ENCODE measurements around the gene TRIAP1. TPM values are rescaled to one million over a fixed set of nuclear protein-coding genes. Genes with fewer than 3 reads are reported as not detected.

Gene TRIAP1
- polyA plus RNA-seq, 1 of the 3 experiments (the other 2 are of a cell fraction): 34.1 TPM

DNA sequence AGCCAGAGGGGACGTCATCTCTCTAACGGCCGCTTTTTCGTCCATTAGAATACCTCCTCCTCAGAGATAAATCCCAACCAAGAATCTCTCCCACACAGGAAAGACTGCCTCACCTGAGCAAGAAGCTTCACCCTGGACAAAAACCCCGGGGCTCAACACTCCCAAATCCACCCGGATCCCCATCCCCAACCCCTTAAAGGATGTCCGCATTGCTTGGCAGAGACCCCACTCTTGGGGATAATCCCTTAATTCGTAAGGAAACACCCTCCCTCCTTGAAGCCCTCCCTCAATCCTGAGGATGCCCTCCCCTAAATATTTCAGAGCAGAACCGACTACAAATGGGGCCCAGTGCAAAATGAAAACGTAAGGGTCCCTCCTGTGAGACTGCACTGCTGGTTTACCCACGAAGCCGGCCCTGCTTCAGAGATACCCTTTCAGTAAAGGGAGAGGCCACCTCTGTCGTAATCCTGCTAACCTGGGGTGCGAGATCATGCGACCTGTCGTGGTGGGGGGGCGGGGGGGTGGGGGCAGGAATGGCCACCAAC, 49.1 kb upstream of the TRIAP1 start:
- TF ChIP-seq CTCF (IDR thresholded peaks at IDR 0.05) (no peak), RXRA (IDR thresholded peaks at IDR 0.05; ENCODE audit: borderline replicate concordance, low read depth) (no peak)
- CTCF ChIA-PET: interaction anchor here (1.1 to 3.5 kb wide), 4 partner anchors 9 to 193 kb away, joined by 4 to 18 read pairs (median 4); partner anchors contain the start of genes SIRT4 and SRSF9
- peak overlapping the region; percentile 86 for H3K4me2 ChIP-seq

DNA sequence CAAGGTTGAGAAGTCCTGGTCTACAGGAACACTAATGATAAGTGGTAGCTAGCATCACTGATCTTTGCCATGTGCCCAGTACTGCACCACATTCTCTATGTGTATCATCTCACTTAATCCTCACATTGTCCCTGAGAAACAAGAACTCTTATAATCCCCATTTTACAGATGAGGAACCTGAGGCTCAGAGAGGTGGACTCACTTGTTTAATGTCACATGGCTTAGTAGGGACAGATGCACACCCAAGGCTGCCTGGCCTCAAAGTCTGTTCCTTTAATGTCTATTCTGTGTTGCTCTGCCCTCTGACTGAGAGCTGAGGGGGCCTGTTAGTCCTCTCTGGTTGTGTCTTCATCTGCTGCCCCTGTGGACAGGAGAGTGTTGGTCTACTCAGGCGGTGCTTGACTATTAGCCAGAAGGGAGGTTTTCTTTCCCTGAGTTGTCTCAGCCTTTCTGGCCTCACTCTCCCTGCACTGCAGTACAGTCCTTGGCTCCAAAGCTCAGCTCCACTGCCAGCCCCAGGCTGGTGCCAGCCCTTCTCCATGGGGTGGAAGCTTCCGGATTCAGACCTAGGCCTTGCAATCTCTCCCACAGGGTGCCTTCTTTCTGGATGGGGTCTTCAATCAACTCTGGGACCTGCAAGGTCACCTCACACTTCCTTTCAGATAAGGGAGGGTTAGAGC, 44.8 kb upstream of the TRIAP1 start:
- POLR2A ChIA-PET: interaction anchor here (1.5 kb wide), 1 partner anchor 27 kb away, joined by 3 read pairs; no protein-coding TSS in a partner anchor
- CTCF ChIA-PET: interaction anchor here (2.0 to 3.6 kb wide), 2 partner anchors 22 to 61 kb away, joined by 5 to 18 read pairs; partner anchors contain the start of gene SRSF9
- 94% methylated on average over 2 of the region's 2 CpGs for whole genome bisulfite sequencing (ENCODE audit: low lambda C conversion rate)
- TF ChIP-seq JUND (IDR thresholded peaks at IDR 0.05): no peak
- TF ChIP-seq POLR2AphosphoS5 (IDR thresholded peaks at IDR 0.05; ENCODE audit: low read depth, low read length): no peak
- TF ChIP-seq, protein P1, sequence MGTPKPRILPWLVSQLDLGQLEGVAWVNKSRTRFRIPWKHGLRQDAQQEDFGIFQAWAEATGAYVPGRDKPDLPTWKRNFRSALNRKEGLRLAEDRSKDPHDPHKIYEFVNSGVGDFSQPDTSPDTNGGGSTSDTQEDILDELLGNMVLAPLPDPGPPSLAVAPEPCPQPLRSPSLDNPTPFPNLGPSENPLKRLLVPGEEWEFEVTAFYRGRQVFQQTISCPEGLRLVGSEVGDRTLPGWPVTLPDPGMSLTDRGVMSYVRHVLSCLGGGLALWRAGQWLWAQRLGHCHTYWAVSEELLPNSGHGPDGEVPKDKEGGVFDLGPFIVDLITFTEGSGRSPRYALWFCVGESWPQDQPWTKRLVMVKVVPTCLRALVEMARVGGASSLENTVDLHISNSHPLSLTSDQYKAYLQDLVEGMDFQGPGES (IDR thresholded peaks at IDR 0.05; ENCODE audit: low read depth, low read length): no peak
- TF ChIP-seq, protein P2, sequence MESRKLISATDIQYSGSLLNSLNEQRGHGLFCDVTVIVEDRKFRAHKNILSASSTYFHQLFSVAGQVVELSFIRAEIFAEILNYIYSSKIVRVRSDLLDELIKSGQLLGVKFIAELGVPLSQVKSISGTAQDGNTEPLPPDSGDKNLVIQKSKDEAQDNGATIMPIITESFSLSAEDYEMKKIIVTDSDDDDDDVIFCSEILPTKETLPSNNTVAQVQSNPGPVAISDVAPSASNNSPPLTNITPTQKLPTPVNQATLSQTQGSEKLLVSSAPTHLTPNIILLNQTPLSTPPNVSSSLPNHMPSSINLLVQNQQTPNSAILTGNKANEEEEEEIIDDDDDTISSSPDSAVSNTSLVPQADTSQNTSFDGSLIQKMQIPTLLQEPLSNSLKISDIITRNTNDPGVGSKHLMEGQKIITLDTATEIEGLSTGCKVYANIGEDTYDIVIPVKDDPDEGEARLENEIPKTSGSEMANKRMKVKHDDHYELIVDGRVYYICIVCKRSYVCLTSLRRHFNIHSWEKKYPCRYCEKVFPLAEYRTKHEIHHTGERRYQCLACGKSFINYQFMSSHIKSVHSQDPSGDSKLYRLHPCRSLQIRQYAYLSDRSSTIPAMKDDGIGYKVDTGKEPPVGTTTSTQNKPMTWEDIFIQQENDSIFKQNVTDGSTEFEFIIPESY (IDR thresholded peaks at IDR 0.05; ENCODE audit: borderline replicate concordance, low read depth): no peak
- TF ChIP-seq GATA2 (CRISPR knock-in tag; IDR thresholded peaks at IDR 0.05): no peak
- no peak for TF ChIP-seq FOXJ3 (CRISPR knock-in tag; IDR thresholded peaks at IDR 0.05)
- TF ChIP-seq RAD21 (IDR thresholded peaks at IDR 0.05; ENCODE audit: low read length): no peak
- no peak for TF ChIP-seq SMC3 (IDR thresholded peaks at IDR 0.05; ENCODE audit: low read depth, low read length)
- TF ChIP-seq EZH2phosphoT487 (IDR thresholded peaks at IDR 0.05; ENCODE audit: borderline replicate concordance, low read depth): no peak
- no peak for TF ChIP-seq GABPA (IDR thresholded peaks at IDR 0.05; ENCODE audit: low read depth)
- TF ChIP-seq, protein P3, sequence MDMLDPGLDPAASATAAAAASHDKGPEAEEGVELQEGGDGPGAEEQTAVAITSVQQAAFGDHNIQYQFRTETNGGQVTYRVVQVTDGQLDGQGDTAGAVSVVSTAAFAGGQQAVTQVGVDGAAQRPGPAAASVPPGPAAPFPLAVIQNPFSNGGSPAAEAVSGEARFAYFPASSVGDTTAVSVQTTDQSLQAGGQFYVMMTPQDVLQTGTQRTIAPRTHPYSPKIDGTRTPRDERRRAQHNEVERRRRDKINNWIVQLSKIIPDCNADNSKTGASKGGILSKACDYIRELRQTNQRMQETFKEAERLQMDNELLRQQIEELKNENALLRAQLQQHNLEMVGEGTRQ (IDR thresholded peaks at IDR 0.05; ENCODE audit: borderline replicate concordance, low read depth, low read length): no peak
- no peak for TF ChIP-seq RFX5 (IDR thresholded peaks at IDR 0.05; ENCODE audit: low read length)
- no peak for TF ChIP-seq RCOR1 (IDR thresholded peaks at IDR 0.05; ENCODE audit: low read length)
- no peak for TF ChIP-seq TEAD4 (IDR thresholded peaks at IDR 0.05; ENCODE audit: borderline replicate concordance, insufficient read depth)
- TF ChIP-seq MXI1 (IDR thresholded peaks at IDR 0.05; ENCODE audit: low read depth, low read length): no peak
- TF ChIP-seq MAX (IDR thresholded peaks at IDR 0.05; ENCODE audit: low read depth): no peak
- TF ChIP-seq ELF1 (IDR thresholded peaks at IDR 0.05): no peak
- TF ChIP-seq EP300 (IDR thresholded peaks at IDR 0.05; ENCODE audit: borderline replicate concordance in 1 of 2, low read depth in 1 of 2, low read length in 1 of 2): no peak

More for the DNA sequence above, 49.1 kb upstream of the TRIAP1 start:
- Histone ChIP-seq H3K4me3 (ENCODE audit: low read depth in 2 of 2, low read length in 1 of 2) (peak overlapping the region; percentile 83 to 89), H3K9ac (peak overlapping the region; percentile 50; the same call in 1 of the 2 replicates), H3K36me3 (replicated peaks in 1 of 2; ENCODE audit: control insufficient read depth in 1 of 2, insufficient read depth in 2 of 2, low read length in 1 of 2) (peaks cover 23 to 29% of the 10 kb centered on the region in 2 experiments), H3K9me2 (no peaks in the 10 kb centered on the region), H3K79me2 (ENCODE audit: insufficient read depth) (peaks cover 54% of the 10 kb centered on the region), H3K27ac (ENCODE audit: low read depth in 2 of 2, low read length in 1 of 2) (peak overlapping the region in 1 of 2 experiments; percentile 51; a peak in 2 of 4 replicates), H3K4me1 (ENCODE audit: control insufficient read depth in 1 of 2, insufficient read depth in 2 of 2, low read depth in 1 of 2, low read length in 1 of 2) (peaks cover 0 to 11% of the 10 kb centered on the region in 2 experiments; a peak in 2 of 4 replicates), H2AFZ (ENCODE audit: low read depth) (peak overlapping the region; percentile 74), H3F3A (replicated peaks; ENCODE audit: insufficient read depth) (peaks cover 16% of the 10 kb centered on the region), H3K27me3 (ENCODE audit: insufficient read depth) (no peaks in the 10 kb centered on the region), H4K20me1 (ENCODE audit: insufficient read depth) (peaks cover 25% of the 10 kb centered on the region), H3K9me3 (no peaks in the 10 kb centered on the region)
- 29% methylated on average over 14 of the region's 17 CpGs for WGBS (ENCODE audit: low lambda C conversion rate)
- DNase-seq: peak; percentile 23
- POLR2A ChIA-PET: interaction anchor here (0.8 to 2.8 kb wide), 7 partner anchors 9 to 86 kb away, joined by 3 to 12 read pairs (median 4); partner anchors contain the start of genes POP5 and SRSF9

More for the DNA sequence above, 44.8 kb upstream of the TRIAP1 start:
- no peak for DNase-seq
- Histone ChIP-seq H3K9ac (no peak overlapping the region), H3F3A (replicated peaks; ENCODE audit: insufficient read depth) (no peaks in the 10 kb centered on the region), H3K27ac (ENCODE audit: low read depth in 2 of 2, low read length in 1 of 2) (no peak overlapping the region), H3K4me3 (ENCODE audit: low read depth in 2 of 2, low read length in 1 of 2) (no peak overlapping the region), H2AFZ (ENCODE audit: low read depth) (no peak overlapping the region), H3K9me2 (no peaks in the 10 kb centered on the region), H3K27me3 (ENCODE audit: insufficient read depth) (no peaks in the 10 kb centered on the region), H3K4me1 (ENCODE audit: control insufficient read depth in 1 of 2, insufficient read depth in 2 of 2, low read depth in 1 of 2, low read length in 1 of 2) (peaks cover 0 to 11% of the 10 kb centered on the region in 2 experiments; a peak in 1 of 4 replicates), H3K36me3 (replicated peaks in 1 of 2; ENCODE audit: control insufficient read depth in 1 of 2, insufficient read depth in 2 of 2, low read length in 1 of 2) (peaks cover 0 to 11% of the 10 kb centered on the region in 2 experiments), H3K79me2 (ENCODE audit: insufficient read depth) (peaks cover 20% of the 10 kb centered on the region), H3K4me2 (no peak overlapping the region), H4K20me1 (ENCODE audit: insufficient read depth) (no peaks in the 10 kb centered on the region), H3K9me3 (no peaks in the 10 kb centered on the region)
